ENCODE measurements around the gene GOLGA3. TPM values are rescaled to one million over a fixed set of nuclear protein-coding genes. Genes with fewer than 3 reads are reported as not detected.

Gene GOLGA3
- total and polyA plus RNA-seq, 4 donors = 5.0 to 43.0 (median 15.8) TPM

GRCh38 chr12:132766380-132767085, 62.1 kb downstream of the GOLGA3 start (continued):
- peak; percentile 38 for TF ChIP-seq SP1 (IDR thresholded peaks at IDR 0.05)
- no peak for TF ChIP-seq RXRA (IDR thresholded peaks at IDR 0.05)
- TF ChIP-seq RAD21 (IDR thresholded peaks at IDR 0.05) = no peak
- no peak for TF ChIP-seq MAX (IDR thresholded peaks at IDR 0.05)

GRCh38 chr12:132765361-132765760, 63.3 kb downstream of the GOLGA3 start:
- Histone ChIP-seq H3K27ac (ENCODE audit: low read depth in 1 of 2, low read length in 2 of 2) (no peak overlapping the region), H3K27me3 (ENCODE audit: control insufficient read depth in 4 of 4, insufficient read depth in 4 of 4, low read length in 3 of 4) (no peaks in the 10 kb centered on the region), H3K36me3 (ENCODE audit: control insufficient read depth in 4 of 4, insufficient read depth in 3 of 4, low read depth in 1 of 4, low read length in 3 of 4) (peaks cover 0 to 2% (median 0%) of the 10 kb centered on the region in 4 donors), H3K9me3 (ENCODE audit: control insufficient read depth in 4 of 4, low read length in 3 of 4) (no peaks in the 10 kb centered on the region), H3K9ac (ENCODE audit: low read depth in 1 of 2, low read length in 2 of 2) (no peak overlapping the region), H3K4me3 (ENCODE audit: low read depth in 1 of 3, low read length in 3 of 3) (no peak overlapping the region), H3K4me1 (ENCODE audit: control insufficient read depth in 4 of 4, insufficient read depth in 4 of 4, low read length in 3 of 4) (peaks cover under 1 to 17% (median 10%) of the 10 kb centered on the region in 4 donors)
- DNase-seq (ENCODE audit: low spot score) = no peak
- TF ChIP-seq EGR1 (IDR thresholded peaks at IDR 0.05; ENCODE audit: low read depth in 2 of 2) = no peak
- no peak for TF ChIP-seq ATF3 (IDR thresholded peaks at IDR 0.05)
- TF ChIP-seq RAD21 (IDR thresholded peaks at IDR 0.05) = no peak
- no peak for TF ChIP-seq FOXA2 (IDR thresholded peaks at IDR 0.05)
- TF ChIP-seq REST (IDR thresholded peaks at IDR 0.05) = no peak
- TF ChIP-seq FOXA1 (IDR thresholded peaks at IDR 0.05) = no peak
- TF ChIP-seq ZBTB33 (IDR thresholded peaks at IDR 0.05) = no peak
- TF ChIP-seq NR2F2 (IDR thresholded peaks at IDR 0.05) = no peak
- no peak for TF ChIP-seq HNF4G (IDR thresholded peaks at IDR 0.05)
- TF ChIP-seq YY1 (IDR thresholded peaks at IDR 0.05) = no peak
- TF ChIP-seq RXRA (IDR thresholded peaks at IDR 0.05) = no peak
- TF ChIP-seq GABPA (IDR thresholded peaks at IDR 0.05 in 1 of 2, conservative IDR thresholded peaks at IDR 0.05 in 1 of 2) = no peak
- TF ChIP-seq TAF1 (conservative IDR thresholded peaks at IDR 0.05) = no peak
- no peak for TF ChIP-seq HNF4A (conservative IDR thresholded peaks at IDR 0.05)
- no peak for TF ChIP-seq JUND (IDR thresholded peaks at IDR 0.05)
- WGBS = 73% methylated on average over 11 of the region's 11 CpGs
